ENCODE measurements around the gene FOLR1.
"Not testable (repeated sequence)": the region's sequence is repeated elsewhere in the genome, so short reads cannot be mapped to it uniquely, and the experiment has no call there.

Gene FOLR1

GRCh38 chr11:72188267-72188666 lies 3.7 kb upstream of the FOLR1 start:
- DNase-seq = no peak

GRCh38 chr11:72189455-72190250 lies 2.3 kb upstream of the FOLR1 start:
- DNase-seq = no peak

- DNase-seq = no peak
Observed at GRCh38 chr11:72190631-72191071, 1.3 kb upstream of the FOLR1 start.

GRCh38 chr11:72195518-72196270 lies 3.8 kb downstream of the FOLR1 start:
- no peak for DNase-seq

- not testable (repeated sequence) for DNase-seq
Observed at GRCh38 chr11:72201445-72201844, 9.5 kb downstream of the FOLR1 start.

- no peak for DNase-seq
Observed at GRCh38 chr11:72202571-72202970, 10.6 kb downstream of the FOLR1 start.

- DNase-seq = no peak
Observed at GRCh38 chr11:72203163-72203562, 11.2 kb downstream of the FOLR1 start.

- no peak for DNase-seq
Observed at GRCh38 chr11:72204886-72205285, 12.9 kb downstream of the FOLR1 start.

GRCh38 chr11:72206794-72207193 lies 14.9 kb downstream of the FOLR1 start:
- DNase-seq = not testable (repeated sequence)

GRCh38 chr11:72208281-72208680 lies 16.3 kb downstream of the FOLR1 start:
- no peak for DNase-seq

- no peak for DNase-seq
Observed at GRCh38 chr11:72209101-72209500, 17.2 kb downstream of the FOLR1 start.

GRCh38 chr11:72216638-72217037 lies 24.7 kb downstream of the FOLR1 start, which contains the start of gene FOLR2:
Gene FOLR2, plus strand, starts transcription at chr11:72216794. Its CDS starts 1,791 bp downstream, at chr11:72218585.
- no peak for DNase-seq

GRCh38 chr11:72217841-72218240 lies 25.9 kb downstream of the FOLR1 start:
- no peak for DNase-seq

GRCh38 chr11:72218251-72218745 lies 26.4 kb downstream of the FOLR1 start:
- no peak for DNase-seq

- no peak for DNase-seq
Observed at GRCh38 chr11:72220696-72221363, 28.9 kb downstream of the FOLR1 start.

GRCh38 chr11:72221386-72222075 lies 29.6 kb downstream of the FOLR1 start:
- no peak for DNase-seq

- DNase-seq = no peak
Observed at GRCh38 chr11:72222106-72222891, 30.4 kb downstream of the FOLR1 start.

- peak; percentile 95 to 96 for DNase-seq
Observed at GRCh38 chr11:72222907-72223614, 31.1 kb downstream of the FOLR1 start.

GRCh38 chr11:72223615-72224563 lies 31.9 kb downstream of the FOLR1 start:
- DNase-seq = peak; percentile 68 to 75

Measured in activated CD4-positive, alpha-beta T cell treated with anti-CD3 and anti-CD28 coated beads, Interleukin-2, amount 50 U/mL, for 48 hours (primary cell).